HK-2 (cell line): ENCODE results near the gene PTX4.

Source experiments
- DNase-seq: peaks from one replicate; pipeline ENCODE4 v3.0.0-alpha.2; 2018; ENCODE audit not compliant: unreplicated experiment

PTX4 gene

DNA sequence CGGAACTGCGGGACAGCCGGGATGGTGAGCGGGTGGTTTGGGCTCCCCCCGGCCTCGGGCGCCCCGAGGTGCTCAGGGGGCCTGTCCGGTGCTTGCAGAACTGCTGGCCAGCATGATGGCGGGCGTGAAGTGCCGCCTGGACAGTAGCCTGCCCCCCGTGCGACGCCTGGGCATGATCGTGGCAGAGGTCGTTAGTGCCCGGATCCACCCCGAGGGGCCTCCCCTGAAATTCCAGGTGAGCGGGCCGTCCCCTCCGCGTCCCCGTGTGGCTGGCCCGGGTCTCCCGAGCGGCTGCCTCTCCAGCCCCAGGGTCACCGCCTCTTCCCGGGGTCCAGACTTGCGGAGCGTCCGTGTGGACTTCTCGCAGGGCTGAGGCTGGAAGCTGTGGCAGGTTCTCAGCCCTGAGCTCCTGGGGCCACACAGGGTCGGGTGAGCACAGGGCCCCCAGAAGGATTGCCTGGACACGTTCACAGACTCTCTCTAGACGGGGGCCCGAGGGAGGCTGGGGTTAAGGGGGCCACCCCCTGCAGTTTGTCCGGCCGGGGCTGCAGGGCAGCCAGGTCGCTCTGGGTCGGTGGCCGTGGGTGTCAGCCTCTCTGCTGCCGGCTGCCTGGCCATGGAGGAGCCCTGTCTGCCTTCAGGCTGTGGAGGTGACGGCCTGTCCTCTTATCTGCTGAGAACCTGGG, 11.9 kb upstream of the PTX4 start:
- no peak for DNase-seq

DNA sequence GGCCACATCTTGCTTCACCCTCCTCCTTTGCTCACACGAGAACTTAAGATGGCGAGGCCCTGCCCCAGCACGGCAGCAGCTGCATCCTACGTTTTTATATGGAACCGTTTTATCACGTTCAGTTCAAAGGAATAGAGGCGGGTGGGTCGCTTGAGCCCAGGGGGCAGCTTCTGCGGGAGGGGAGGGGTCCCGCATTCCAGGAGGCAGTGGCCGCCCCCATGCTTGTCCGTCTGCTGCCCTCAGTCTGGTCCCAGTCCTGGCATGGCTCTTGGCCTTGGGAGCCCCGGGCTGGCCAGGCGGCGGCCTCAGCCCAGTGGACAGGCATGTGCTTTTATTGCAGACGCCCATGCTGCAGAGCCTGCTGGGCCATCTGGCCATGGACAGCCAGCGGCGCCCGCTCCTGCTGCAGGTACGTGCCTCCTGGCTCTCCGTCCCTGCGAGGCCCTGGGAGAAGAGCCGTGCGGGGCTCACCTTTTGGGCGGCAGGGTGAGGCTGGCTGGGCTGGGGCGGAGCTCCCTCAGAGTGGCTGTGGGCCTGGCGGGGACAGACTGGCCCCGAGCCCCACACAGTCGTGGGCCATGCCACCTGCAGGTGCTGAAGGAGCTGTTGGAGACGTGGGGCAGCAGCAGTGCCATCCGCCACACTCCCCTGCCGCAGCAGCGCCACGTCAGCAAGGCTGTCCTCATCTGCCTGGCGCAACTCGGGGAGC, 11.2 kb upstream of the PTX4 start:
- no peak for DNase-seq

DNA sequence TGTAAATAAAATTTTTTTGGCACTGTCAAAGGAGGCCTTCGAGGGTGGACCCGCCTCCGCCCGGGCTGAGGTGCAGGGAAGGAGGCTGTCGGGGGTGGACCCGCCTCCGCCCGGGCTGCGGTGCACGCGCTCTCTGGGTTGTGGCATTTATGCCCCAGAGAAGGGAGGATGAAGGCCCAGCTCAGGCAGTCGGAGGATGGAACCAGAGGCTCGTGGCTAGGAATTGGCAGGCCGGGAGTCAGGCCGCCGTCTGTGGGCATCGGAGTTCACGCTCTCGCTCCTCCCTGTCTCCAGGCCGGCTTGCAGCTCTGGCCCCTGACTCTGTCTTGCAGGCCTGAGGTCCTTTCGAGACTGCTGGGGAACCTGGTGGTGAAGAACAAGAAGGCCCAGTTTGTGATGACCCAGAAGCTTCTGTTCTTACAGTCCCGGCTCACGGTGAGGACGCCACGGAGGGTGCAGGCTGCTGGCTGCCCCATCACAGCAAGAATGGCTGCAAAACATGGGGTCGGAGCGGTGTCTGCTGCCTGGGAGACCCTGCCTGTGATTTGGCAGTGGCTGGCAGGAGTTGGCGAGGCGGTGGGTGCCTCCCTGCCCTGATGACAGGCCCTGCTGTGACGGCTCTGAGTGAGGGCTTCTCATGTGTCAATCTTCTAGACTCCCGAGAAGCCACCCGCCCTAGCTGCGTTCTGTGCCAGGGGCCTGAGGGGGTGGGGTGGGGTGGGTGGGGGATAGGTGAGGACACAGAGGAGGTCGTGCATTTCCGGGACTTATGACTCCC, 10.3 kb upstream of the PTX4 start:
- DNase-seq, result no peak

DNA sequence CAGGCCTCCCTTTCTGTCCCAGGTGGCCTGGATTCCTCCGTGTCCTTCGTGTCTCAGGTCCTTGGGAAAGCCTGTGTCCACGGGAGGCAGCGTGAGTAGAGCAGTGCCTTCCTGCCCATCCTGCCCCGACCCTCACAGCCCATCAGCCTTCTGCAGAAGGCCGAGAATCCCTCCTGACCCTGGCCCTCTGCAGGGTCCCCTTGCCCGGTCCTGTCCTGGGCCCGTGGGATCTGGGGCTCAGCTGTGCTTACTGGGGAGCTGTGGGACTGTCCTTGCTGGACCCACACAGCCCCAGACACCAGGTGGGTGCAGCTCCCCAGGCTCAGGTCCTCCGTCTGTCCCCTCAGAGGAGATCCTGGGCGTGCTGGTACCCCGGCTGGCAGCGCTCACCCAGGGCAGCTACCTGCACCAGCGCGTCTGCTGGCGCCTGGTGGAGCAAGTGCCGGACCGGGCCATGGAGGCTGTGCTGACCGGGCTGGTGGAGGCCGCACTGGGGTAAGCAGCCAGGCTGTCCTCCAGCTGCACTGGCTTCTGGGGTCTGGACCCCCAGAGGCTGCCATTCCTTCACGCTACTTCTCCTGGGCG, 8.4 kb upstream of the PTX4 start:
- no peak for DNase-seq

DNA sequence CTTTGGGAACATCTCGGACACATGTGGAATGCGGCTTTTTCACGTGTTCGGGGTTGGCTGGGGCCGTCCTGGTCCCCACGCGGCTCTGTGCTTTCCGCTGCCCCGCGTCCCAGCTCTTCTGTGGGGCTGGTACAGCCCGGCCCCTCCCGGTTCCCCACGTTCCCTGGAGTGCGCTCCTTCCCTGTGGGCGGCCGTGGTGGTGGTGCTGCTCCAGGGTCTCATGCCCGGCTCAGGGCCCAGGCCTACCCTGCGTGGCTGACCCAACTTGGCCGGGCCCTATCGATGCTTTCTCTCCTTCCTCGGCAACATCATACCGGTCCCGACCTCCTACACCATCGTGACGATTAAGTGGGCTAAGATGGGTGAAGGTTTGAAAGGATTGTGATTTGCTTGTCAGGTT, 7.7 kb upstream of the PTX4 start:
- no peak for DNase-seq

DNA sequence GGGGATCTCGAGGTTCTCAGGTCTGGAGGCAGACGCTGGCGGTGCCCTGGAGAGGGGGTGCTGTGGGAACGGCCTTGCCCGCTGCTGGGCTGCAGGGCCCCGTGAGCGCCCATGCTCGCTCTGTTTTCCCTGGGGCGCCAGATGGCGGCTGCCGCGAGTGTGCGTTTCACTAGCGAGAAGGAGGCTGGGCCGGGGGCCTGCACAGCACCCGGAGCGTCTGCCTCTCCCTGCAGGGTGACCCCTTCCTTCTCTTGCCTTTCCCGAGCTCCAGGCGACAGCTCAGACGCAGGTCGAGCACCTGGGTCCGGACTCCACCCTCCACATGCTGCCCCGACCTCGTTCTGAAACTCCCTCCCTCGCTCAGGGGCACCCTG, 7.1 kb upstream of the PTX4 start:
- no peak for DNase-seq

DNA sequence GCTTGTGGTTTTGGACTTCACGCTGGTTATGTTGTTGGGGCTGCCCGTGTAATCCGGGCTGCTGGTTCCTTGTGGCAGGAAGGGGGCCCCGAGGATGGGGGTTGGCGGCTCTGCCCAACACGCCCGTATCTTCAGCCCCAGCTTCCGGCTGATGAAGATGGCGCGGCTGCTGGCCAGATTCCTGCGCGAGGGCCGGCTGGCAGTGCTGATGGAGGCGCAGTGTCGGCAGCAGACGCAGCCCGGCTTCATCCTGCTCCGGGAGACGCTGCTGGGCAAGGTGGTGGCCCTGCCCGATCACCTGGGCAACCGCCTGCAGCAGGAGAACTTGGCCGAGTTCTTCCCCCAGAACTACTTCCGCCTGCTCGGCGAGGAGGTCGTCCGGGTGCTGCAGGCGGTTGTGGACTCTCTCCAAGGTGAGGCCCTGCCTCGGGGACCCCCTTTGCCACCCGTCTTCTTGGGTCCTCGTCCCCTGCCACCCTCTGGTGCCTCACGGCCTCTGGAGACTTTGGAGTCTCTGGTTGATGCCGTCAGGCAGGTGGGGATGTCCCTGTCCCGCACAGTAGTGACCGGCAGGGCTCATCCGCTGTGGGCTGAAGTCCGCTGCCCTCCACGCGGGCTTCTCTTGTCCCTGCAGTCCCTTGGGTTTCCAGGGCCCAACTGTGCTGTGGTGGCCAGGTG, 6.6 kb upstream of the PTX4 start:
- no peak for DNase-seq

DNA sequence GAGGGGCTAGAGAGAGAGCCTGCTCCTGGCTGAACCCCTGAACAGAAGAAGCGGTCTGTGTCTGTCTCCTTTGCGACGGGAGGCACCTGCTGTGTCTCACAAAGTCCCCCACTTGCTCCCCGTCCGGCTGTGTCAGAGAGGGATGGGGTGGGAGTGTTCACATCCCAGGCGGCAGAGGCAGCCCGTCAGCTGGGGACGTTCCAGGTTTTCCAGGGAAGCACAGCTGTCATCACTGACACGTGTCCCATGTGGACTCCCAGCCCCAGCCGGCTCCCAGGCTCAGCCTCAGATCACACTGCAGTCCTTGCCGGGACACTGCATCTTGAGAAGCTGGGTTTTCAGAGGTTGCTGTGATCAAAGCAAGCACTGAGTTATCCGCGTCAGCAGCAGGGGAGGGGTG, 6.0 kb upstream of the PTX4 start:
- no peak for DNase-seq

DNA sequence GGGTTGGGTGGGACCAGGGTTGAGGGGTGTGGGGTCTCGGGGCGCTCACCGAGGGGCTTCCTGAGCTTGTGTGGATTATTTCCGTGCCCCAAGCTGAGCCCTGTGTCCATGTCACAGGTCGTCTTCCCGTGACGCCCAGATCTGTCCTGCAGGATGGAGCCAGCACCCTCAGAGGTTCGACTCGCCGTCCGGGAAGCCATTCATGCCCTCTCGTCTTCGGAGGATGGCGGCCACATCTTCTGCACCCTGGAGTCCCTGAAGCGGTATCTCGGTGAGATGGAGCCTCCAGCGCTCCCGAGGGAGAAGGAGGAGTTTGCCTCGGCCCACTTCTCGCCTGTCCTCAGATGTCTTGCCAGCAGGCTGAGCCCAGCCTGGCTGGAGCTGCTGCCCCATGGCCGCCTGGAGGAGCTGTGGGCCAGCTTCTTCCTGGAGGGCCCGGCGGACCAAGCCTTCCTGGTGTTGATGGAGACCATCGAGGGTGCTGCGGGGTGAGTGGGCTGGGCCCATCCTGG, 5.4 kb upstream of the PTX4 start:
- DNase-seq, result peak; percentile 35

DNA sequence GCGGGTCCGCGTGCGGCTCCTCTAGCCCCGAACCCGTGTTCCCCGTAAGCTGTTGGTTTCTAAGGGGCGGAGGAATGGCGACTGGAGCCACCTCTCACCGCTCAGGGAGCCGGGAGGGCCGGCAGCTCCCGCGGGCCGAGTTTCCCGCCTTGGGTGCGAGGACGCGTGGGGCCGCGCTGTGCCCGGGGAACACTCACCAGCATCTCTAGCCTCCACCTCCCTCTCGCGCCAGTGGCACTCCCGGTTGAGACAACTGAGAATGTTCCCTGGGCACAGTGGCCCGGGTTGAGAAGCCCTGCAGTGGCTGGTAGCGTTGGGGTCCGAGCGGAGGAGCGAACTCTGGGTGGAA, 5.0 kb upstream of the PTX4 start:
- peak; percentile 28 for DNase-seq

DNA sequence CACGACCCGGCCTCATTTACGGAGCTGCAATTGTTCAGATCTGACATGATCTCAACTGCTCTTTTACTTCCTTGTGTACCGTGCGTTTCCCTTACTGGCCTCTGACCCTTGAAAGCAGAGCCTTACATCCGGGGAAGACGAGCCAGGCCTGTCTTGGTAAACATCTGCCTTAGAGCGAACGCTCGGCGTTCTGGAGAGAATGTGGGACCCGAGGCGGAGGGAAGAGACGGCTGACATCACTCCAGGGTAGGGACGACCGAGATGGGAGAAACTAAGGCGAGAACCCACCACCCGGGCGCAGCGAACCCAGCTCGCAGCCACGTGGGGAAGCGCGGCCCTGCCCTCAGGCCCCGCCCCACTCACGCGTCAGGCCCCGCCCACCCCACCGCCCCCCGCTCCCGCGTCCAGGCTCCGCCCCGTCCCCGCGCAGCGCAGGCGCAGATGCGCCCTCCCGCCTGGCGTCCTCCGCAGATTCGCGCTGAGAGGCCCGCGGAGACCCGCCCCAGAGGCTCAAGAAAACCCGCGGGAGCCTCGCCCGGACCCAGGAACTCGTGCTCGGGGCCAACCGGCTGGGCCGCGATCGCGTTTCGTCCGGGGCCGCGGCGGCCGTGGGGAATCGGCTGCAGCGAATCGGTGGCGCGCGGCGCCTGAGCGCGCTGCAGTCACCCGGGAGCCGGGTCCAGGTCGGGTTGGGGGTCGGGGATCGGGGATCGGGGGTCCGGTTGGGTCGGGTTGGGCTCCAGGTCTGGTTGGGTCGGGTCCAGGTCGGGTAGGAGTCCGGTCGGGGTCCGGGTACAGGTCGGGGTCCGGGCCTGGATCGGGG, 4.4 kb upstream of the PTX4 start, which contains the start of gene TELO2:
Gene TELO2, plus strand, starts transcription at position 438 of the 823 bp plus-strand sequence. CDS start 922 bp downstream, outside the sequence.
- peak; percentile 84 for DNase-seq

DNA sequence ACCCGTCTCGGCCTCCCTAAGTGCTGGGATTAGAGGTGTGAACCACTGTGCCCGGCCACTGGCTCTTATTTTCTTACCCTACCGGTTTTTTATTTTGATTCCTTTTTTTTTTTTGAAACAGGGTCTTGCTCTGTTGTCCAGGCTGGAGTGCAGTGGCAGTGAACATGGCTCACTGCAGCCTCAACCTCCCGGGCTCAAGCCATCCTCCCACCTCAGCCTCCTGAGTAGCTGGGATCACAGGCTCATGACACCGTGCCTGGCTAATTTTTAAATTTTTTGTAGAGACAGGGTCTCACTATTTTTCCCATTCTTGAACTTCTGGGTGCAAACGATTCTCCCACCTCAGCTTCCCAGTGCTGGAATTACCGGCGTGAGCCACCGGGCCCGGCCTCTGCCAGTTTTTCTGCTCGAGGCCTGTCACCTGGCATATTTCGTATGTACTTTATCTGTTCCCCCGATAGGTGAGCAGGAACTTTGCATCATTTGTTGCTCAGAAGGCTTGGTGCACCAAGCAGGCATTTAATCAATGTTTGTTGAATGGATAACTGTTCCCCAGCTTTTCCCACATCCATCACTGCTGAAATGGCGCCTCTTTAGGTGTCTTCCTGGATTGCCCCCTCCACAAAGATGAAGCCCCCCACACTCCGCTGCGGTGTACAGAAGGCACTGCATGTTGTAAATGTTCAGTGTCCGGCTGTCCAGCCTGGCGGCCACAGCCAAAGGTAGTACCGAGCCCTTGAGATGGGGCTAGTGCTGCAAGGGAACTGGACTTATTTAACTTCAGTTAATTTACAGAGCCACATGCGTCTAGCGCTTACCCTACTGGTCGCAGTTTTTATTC, 3.6 kb upstream of the PTX4 start:
- no peak for DNase-seq

DNA sequence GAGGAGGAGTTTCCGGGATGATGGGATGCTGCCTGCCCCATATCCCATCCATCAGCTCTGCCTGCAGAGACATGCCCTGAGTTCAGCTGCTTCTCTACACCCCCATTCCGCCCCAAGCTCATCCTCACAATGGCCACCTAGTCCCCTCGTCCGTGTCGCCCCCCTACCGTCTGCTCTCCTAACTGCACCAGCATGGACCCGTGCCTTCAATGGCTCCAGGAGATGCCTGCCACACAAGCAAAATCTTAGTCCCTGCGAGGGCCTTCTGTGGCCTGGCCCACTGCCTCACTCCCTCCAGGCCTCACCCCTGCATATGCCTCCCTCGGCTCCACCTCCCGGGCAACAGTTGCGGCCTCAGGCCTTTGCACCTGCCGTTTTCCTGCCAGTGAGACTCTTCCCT, 2.6 kb upstream of the PTX4 start:
- no peak for DNase-seq

DNA sequence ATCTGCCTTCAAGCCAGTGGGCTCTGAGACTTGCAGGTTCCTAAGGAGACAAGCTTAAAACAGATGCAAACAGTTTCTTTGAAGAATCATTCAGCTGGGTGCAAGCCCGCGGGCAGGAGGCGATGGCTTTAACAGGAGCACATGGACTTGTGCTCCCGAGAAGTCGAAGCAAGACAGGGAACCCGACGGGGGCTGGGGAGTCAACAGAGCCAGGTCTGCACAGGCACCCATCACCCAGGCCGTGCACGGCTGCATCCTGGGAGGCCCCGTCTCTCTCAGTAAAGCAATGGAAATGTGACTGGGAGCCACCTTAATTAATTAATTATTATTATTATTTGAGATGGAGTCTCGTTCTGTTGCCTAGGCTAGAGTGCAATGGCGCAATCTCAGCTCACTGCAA, 333 bp upstream of the PTX4 start:
- no peak for DNase-seq

DNA sequence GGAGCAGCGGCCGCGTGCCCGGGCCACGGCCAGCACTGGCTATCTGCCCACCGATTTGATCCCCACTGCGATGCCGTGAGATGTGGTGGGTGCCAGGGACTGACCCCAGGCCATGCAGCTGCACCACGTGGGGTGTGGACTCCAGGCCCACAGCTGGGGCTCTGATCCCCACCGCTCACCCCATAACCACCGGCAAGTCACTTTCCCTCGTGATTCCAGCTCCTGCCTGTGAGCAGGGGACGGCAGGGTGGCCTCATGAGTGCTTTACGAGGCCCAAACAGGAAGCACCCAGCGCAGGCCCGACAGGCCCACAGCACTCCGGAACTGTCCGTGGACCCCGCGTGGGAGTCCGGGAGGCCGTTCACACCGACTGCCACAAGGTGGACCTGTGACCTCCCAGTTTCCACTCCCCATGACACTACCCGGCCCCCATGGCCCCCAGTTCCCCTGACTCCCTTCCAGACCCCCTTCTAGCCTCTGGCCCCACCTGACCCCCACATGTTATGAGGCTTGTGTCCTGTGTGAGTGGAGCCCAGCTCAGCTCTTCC, 616 bp downstream of the PTX4 start:
- DNase-seq, result no peak

DNA sequence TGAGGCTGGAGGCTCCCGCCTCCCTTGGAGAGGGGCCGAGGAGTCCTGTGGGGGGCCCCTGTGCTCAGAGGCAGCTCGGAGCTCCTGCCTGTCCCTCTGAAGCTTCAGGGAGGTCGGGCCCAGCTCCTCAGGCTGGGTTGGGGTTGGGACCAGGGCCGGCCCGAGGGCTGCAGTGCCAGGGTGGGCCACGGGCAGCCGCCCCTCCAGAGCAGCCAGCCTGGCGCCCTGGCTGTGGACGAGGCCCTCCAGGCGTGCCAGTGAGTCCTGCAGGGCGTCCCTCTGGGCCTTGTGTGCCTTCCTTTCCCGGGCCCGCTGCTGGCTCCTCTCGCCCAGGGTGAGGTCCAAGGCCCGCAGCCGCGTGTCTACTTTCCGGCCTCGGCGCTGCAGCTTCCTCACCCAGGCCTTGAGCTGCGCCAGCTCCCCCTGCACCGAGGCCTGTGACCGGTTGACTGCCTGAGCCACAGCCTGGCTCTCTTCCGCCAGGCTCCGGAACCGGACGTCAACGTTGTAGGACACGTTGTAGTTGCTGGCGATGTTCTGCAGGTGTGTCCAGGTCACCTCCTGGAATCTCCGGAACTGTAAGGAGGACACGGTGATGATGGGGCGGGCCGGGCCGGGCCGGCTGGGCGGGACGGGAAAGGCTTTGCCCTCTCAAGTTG, 1.2 kb downstream of the PTX4 start:
- no peak for DNase-seq

DNA sequence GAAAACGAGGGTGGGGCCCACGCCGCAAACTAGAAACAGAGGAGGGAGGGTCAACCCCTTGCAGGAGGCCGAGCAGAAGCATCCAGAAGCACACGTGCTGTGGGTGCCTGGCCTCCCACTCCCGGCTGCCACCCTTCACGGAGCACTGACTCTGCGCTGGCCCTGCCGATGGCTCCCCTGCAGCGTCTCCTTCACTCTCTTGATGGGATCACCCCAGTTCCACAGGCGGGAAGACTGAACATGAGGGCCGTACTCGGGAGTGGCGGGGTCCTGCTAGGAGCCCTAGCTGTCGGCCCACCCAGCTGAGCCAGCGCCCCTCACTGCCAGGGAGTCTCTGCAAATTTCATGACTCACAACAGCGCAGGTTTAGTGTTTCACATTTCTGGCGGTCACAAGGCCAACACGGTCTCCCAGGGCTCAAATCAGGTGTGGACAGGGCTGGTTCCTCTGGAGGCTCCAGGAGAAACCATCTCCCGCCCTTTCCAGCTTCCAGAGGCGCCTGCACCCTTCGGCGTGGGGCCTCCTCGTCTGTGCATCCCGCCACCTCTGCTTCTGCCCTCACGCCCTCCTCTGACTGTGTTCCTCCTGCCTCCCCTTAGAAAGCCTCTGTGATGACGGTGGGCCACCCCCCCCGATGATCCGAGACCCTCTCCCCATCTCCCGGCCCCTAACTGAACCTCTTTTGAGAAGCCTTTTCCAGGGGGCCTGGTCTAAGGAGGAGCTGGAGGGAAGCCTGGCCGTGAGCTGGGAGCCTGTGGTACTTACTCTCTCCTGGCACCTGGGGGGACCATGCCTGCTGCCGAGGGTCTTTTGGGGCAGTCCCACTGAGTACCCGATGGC, 2.0 kb downstream of the PTX4 start:
- DNase-seq, result no peak

DNA sequence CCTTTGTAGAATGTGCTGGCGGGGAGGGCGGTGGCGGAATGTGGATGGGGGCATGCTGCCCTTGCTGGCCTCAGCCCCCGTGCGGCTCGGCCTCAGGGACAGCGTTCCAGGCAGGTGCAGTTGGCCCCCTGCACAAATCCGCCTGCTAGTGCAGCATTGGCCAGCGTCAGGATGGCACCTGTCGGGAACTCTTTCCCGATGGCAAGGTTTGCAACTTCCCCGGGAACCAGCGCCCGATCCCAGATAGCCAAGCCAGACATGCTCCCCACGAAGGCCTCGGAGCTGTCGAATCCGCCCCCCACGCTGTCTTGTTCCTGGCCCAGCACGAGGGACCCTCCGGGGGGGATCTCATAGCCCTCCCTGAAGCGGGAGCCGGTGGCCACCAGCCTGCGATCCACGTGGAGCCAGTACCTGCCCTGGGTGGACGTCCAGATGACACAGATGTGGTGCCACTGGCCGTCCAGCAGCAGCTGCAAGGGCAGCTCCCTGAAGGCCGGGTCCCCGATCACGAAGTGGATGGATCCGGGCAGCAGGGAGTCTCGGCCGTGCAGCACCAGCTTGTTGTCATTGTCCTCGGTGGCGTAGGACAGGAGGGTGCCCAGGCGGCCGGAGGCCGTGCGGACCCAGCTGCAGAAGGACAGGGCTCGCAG, 2.8 kb downstream of the PTX4 start:
- DNase-seq, result no peak
